GM18909 (cell line): ENCODE measurements around the gene TRIM46.
"Not testable (repeated sequence)": the region's sequence is repeated elsewhere in the genome, so short reads cannot be mapped to it uniquely, and the experiment has no call there.

Experiments
- ATAC-seq: cut with Tn5 transposase; IDR thresholded peaks from one replicate; pipeline ENCODE4 v1.9.1; 2021; ENCODE audit warnings: mild to moderate bottlenecking; ENCODE audit not compliant: unreplicated experiment, poor library complexity

The TRIM46 gene

DNA sequence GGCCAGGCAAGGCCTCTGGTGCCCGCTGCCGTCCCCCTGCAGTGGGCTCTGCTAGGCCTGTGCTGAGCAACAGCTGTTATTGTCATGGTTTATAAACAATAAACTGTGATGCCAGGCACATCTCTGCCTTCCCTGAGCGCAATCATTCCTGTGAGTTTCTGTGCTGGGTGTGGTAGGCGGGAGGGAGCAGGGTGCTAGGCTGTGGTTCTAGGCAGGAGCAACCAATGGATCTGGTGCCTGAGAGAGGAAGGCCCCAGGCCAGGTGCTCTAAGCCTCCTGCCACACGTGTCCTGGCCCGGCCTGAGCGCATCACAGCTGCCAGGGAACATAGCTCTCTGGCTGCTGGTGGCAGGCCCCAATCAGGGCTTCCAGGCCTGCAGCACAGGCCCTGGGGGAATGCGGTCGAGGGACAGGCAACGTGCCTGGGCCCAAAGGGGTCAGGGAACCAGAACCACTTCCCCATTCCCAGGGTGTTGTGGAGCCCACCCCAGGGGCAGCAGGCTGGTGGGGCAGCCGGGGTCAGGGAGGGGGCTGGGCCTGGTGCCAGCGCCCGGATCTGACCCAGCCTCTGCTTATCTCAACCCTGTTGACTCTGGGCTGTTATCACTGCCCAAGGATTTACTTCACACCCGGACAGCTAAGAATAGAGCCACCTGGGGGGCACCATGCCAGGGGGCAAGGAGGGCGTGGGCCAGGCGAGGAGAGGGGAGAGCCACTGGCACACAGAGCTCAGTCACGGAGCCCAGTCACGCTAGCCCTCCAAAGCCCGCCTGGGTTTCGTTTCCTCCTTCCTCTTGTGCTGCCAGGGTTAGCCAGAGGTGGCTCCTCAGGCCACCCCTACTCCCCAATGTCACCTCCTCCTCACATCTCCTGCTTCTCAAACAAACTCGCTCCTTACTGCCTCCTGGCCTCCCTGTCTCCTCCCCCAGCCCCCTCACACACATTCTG, 11.5 kb downstream of the TRIM46 start:
- ATAC-seq = no peak

DNA sequence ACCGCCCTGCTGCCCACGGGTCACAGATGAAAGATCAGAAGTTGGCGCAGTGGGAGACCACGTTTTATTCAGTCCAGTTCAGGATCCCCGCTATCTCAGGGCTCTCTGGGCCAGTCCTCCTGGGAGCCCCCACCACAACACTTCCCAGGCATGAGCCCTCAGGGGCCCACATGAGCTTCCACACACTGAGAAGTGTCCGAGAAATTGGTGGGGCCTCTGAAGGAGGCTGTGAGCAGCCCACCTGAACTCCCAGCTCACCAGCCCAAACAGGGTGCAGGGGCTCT, 12.1 kb downstream of the TRIM46 start:
- no peak for ATAC-seq

DNA sequence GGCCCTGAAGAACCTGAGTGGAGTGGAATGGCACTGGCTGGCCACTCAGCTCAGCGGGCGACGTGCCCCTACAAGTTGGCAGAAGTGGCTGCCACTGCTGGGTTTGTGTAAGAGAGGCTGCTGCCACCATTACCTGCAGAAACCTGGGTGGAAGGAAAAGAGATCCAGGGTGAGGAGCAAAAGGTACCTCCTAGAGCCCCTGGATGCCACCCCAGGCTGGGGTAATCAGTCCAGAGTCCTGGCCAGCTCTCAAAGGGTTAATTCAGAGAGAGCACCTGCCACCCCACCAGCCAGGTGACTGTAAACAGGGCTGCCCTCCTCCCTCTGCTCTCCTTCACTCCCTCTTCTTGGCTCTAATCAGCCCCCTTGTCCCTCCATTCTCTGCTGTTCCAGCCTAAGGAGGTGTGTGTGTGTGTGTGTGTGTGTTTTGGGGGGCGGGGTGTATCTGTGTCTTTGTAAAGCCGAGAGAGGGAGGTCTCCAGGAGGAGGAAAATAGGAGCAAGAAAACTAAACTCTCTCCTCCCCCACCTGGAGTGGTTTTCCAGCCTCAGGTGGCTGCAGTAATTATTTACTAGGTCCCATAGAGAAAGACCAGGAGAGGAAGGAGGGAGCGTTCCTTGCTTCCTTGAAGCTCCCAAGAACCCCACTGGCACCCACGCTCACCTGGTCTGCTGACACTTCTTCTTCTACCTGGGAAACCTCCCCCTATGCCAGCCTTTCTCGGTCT, 12.6 kb downstream of the TRIM46 start:
- ATAC-seq = no peak

GRCh38 chr1:155186794-155187455, 13.3 kb downstream of the TRIM46 start:
- ATAC-seq = no peak

GRCh38 chr1:155187456-155187891, 13.8 kb downstream of the TRIM46 start:
- ATAC-seq = no peak

DNA sequence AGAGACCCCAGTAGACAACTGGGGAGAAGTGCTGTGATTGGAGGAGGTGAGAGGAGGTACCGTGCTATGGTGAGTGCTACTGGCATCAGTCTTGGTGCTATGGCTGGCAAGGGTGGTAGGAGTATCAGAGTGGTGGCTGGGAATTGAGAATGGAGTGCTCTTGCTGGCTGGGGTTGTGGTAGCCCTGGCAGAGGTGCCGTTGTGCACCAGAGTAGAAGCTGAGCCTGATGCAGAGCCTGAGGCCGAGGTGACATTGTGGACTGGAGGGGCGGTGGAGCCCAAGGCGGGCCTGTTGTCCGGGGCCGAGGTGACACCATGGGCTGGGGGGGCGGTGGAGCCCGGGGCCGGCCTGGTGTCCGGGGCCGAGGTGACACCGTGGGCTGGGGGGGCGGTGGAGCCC, 14.6 kb downstream of the TRIM46 start:
- no peak for ATAC-seq

DNA sequence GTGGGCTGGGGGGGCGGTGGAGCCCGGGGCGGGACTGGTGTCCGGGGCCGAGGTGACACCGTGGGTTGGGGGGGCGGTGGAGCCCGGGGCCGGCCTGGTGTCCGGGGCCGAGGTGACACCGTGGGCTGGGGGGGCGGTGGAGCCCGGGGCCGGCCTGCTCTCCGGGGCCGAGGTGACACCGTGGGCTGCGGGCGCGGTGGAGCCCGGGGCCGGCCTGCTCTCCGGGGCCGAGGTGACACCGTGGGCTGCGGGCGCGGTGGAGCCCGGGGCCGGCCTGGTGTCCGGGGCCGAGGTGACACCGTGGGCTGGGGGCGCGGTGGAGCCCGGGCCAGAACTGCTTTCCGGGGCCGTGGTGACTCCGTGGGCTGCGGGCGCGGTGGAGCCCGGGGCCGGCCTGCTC, 16.3 kb downstream of the TRIM46 start:
- not testable (repeated sequence) for ATAC-seq

DNA sequence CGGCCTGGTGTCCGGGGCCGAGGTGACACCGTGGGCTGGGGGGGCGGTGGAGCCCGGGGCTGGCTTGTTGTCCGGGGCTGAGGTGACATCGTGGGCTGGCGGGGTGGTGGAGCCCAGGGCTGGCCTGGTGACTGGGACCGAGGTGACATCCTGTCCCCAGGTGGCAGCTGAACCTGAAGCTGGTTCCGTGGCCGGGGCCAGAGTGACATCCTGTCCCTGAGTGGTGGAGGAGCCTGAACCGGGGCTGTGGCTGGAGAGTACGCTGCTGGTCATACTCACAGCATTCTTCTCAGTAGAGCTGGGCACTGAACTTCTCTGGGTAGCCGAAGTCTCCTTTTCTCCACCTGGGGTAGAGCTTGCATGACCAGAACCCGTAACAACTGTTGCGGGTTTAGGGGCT, 18.3 kb downstream of the TRIM46 start:
- no peak for ATAC-seq

DNA sequence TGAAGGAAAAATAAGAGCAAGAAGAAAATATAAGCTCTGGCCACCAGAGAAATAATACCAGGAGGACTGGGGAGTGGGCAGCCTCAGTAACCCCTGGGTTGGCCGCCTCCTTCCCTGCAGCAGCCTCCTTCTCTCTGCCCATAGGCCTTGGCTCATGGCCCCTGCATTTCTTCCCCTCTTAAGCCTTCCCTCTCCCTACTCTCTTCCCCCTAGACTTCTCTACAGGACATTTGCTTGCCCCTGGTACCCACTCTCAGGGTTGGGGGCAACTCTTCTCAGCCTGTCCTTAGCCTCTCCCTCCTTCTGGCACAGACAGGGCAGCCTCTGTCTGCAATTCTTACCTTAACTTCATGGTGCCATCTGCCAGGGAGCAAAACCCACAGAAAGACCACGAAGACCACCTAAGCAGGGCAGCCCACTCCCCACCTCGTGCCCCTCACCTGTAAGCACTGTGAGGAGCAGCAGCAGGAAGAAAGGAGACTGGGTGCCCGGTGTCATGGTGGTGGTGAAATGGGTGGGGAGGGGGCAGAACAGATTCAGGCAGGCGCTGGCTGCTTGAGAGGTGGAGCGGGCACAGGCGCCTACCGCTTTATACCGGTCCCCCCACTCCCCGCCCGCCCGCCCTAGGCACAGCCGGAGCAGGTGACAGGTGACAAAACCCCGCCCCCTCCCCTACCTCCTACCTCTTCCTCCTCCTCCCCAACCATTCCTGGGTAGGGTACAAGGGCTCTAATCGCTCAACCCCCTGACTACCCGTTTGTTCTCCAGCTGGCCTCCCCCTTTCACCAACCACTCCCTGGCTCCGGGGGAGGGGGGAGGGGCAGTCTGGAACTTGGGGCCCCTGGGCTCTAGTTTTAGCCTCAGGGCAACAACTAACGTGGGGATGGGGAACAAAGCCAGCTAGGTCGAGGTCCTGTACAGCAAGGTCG, 19.0 kb downstream of the TRIM46 start:
- ATAC-seq = no peak

DNA sequence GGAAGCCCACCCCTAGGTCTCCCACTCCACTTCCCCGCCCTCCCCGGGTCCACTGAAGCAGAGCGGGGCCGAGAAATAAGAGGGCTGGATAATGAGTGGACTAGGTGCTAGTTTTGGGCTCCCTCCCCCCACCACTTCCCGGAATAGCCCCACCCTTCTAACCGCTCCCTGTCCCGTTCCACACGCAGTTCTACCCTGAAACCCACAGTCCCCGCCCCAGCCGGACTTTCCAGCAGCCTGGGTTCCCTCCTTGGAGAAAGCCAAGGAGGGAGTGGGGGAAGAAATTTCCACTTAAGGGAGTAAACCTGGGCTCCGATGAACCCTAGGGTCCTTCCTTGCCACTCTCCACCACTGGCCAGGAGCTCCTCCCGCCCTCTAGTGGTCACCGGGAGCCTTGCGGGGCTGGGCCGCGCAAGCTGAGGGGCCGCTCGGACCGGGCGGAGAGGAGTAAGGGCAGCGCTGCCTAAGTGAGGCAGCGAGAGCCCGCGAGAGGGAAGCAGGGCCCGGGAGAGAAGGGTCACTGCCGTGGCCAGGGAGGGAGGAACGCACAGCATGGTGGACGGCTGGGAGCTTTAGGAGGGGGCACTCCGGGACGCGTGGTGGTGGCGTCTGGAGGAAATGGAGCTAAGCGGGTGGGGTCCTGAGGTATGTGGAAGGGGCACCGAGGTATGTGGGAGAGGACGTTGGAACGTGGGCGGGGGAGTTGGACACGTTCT, 19.8 kb downstream of the TRIM46 start:
- peak; percentile 71 for ATAC-seq

DNA sequence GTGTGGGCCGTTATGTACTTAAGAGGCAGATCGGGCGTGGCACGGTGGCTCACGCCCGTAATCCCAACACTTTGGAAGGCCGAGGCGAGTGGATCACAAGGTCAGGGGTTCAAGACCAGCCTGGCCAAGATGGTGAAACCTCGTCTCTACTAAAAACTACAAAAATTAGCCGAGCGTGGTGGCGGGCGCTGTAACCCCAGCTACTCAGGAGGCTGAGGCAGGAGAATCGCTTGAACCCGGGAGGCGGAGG, 20.3 kb downstream of the TRIM46 start:
- not testable (repeated sequence) for ATAC-seq

- ATAC-seq = no peak
These were observed 21.8 kb downstream of the TRIM46 start for GRCh38 chr1:155195201-155196102.

GRCh38 chr1:155196103-155196892, 22.6 kb downstream of the TRIM46 start:
- no peak for ATAC-seq

- no peak for ATAC-seq
These were observed 23.4 kb downstream of the TRIM46 start for GRCh38 chr1:155196893-155197638.

DNA sequence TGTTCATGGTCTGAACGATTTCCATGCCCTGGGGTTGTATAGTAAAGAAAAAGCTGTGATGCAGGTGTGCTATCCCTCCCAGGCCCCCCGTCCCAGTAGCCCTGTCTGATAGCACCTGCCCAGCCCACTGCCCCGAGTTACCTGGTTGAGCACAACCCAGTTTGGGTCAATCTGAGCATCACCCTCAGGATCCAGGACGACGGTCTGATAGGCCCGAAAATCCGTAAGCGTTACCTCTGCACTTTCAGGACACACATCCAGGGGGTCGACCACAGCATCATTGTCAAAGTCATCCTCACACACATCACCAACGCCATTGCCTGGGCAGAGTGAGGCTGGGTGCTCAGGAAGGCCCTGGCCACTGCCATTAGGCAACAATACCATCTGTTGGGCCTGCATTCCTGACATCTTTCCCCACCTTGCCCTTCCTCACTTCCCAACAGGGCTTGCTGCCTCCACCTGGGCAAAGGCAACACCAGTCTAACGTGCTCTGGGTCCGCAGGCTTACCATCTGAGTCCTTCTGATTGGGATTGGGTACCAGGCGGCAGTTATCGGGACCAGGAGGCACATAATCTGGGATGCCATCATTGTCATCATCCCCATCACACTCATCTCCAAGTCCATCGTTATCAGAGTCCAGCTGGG, 24.4 kb downstream of the TRIM46 start:
- ATAC-seq = no peak

DNA sequence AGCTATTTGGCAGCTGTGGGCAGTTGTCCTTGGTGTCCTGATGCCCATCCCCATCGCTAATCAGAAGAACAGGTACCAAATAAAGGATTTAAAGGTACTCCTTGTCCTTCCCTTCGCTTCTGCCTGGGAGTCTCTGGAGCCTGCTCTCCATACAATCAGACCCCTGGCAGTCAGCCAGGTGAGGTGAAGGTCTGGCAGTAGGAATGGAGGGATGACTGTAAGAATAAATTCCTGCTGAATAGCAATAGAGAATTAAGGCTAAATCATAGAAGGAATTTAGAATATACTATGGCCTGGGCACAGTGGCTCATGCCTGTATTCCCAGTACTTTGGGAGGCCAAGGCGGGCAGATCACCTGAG, 24.9 kb downstream of the TRIM46 start:
- no peak for ATAC-seq

DNA sequence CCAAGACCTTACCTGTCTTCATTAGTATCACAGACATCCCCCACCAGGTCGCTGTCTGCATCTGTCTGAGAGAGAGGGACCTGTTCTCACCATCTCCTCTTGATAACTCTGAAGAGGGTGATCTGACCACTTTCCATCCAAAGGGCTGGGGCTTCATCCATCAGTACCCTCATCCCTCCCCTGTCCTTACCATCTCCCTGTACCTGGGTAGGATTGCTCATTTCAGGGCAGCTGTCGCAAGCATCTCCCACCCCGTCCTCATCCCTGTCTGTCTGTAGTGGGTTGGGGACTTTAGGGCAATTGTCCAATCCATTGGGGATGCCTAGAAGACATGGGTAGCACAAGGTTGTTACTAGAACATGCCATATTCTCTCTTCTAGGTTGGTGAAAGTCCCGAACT, 26.1 kb downstream of the TRIM46 start:
- ATAC-seq = no peak
